ENCODE results near the gene MRNIP. TPM values are rescaled to one million over a fixed set of nuclear protein-coding genes. Genes with fewer than 3 reads are reported as not detected.
A peak's percentile ranks its signal among the peaks of the same experiment; 100 is the strongest.

Gene MRNIP
- polyA plus RNA-seq, 1 experiment, result 16.0 TPM

GRCh38 chr5:179906294-179906794 lies 47.7 kb upstream of the MRNIP start:
- TF ChIP-seq CTCF (IDR thresholded peaks at IDR 0.05; ENCODE audit: low read depth, low read length), result no peak
- Histone ChIP-seq H3K27me3 (ENCODE audit: control insufficient read depth, insufficient read depth, low read length) (no peaks in the 10 kb centered on the region), H3K9me3 (ENCODE audit: control insufficient read depth, insufficient read depth, low read length) (no peaks in the 10 kb centered on the region; the same call in 1 of the 2 replicates), H3K4me3 (ENCODE audit: low read depth, low read length) (peak overlapping the region; percentile 83), H3K27ac (ENCODE audit: low read depth, low read length) (peak overlapping the region; percentile 11)
- ChIA-PET CTCF (interaction anchor here (0.9 to 1.2 kb wide), 2 partner anchors 142 to 184 kb away, joined by 3 to 4 read pairs; no protein-coding TSS in a partner anchor), POLR2A (no interaction called here)
- no peak for DNase-seq (ENCODE audit: low read depth, low spot score)

GRCh38 chr5:179905161-179905560 lies 46.5 kb upstream of the MRNIP start:
- H3K9me3 ChIP-seq (ENCODE audit: control insufficient read depth, insufficient read depth, low read length), result no peaks in the 10 kb centered on the region; the same call in 1 of the 2 replicates
- no peak overlapping the region for H3K27ac ChIP-seq (ENCODE audit: low read depth, low read length)
- H3K27me3 ChIP-seq (ENCODE audit: control insufficient read depth, insufficient read depth, low read length), result no peaks in the 10 kb centered on the region
- ChIA-PET POLR2A (no interaction called here), CTCF (interaction anchor here (0.7 to 1.5 kb wide), 2 partner anchors 35 to 100 kb away, joined by 3 read pairs; no protein-coding TSS in a partner anchor)
- TF ChIP-seq CTCF (IDR thresholded peaks at IDR 0.05; ENCODE audit: low read depth, low read length), result no peak
- DNase-seq (ENCODE audit: low read depth, low spot score), result no peak
- H3K4me3 ChIP-seq (ENCODE audit: low read depth, low read length), result no peak overlapping the region

GRCh38 chr5:179904463-179905160 lies 46.0 kb upstream of the MRNIP start:
- TF ChIP-seq CTCF (IDR thresholded peaks at IDR 0.05; ENCODE audit: low read depth, low read length), result no peak
- POLR2A ChIA-PET, result no interaction called here
- no peak overlapping the region for H3K4me3 ChIP-seq (ENCODE audit: low read depth, low read length)
- H3K27ac ChIP-seq (ENCODE audit: low read depth, low read length), result no peak overlapping the region
- no peak for DNase-seq (ENCODE audit: low read depth, low spot score)
- CTCF ChIA-PET, result interaction anchor here (1.5 kb wide), 1 partner anchor 34 kb away, joined by 3 read pairs; no protein-coding TSS in a partner anchor
- no peaks in the 10 kb centered on the region; the same call in 1 of the 2 replicates for H3K9me3 ChIP-seq (ENCODE audit: control insufficient read depth, insufficient read depth, low read length)
- H3K27me3 ChIP-seq (ENCODE audit: control insufficient read depth, insufficient read depth, low read length), result no peaks in the 10 kb centered on the region

GRCh38 chr5:179902763-179903158 lies 44.1 kb upstream of the MRNIP start:
- TF ChIP-seq CTCF (IDR thresholded peaks at IDR 0.05; ENCODE audit: low read depth, low read length), result no peak
- no peak overlapping the region for H3K27ac ChIP-seq (ENCODE audit: low read depth, low read length)
- H3K9me3 ChIP-seq (ENCODE audit: control insufficient read depth, insufficient read depth, low read length), result no peaks in the 10 kb centered on the region; the same call in 1 of the 2 replicates
- no peak overlapping the region for H3K4me3 ChIP-seq (ENCODE audit: low read depth, low read length)
- no peak for DNase-seq (ENCODE audit: low read depth, low spot score)
- H3K27me3 ChIP-seq (ENCODE audit: control insufficient read depth, insufficient read depth, low read length), result no peaks in the 10 kb centered on the region
- ChIA-PET POLR2A (no interaction called here), CTCF (no interaction called here)

All from AG04450 (cell line).